Neuronal stem cell (in vitro differentiated cells): ENCODE results near the gene DGKG.

Source experiments
- DNase-seq: peaks from one replicate; pipeline ENCODE4 v3.0.0-alpha.2; 2013; ENCODE audit warnings: low spot score
- H2AFZ ChIP-seq: one replicate; pipeline ENCODE4 v1.6.1; 2013; ENCODE audit warnings: mild to moderate bottlenecking, low read length, inconsistent platforms
- H2AK5ac ChIP-seq: 2 replicates; pipeline ENCODE4 v1.6.1; 2013; ENCODE audit warnings: low read depth, mild to moderate bottlenecking, inconsistent platforms, low read length, moderate library complexity, mixed read lengths
- H2BK120ac ChIP-seq: 2 replicates; pipeline ENCODE4 v1.6.1; 2013; ENCODE audit warnings: low read depth, mild to moderate bottlenecking, inconsistent platforms, low read length, moderate library complexity, mixed read lengths
- H2BK12ac ChIP-seq: one replicate; pipeline ENCODE4 v1.6.1; 2013; ENCODE audit warnings: low read length, inconsistent platforms
- H2BK15ac ChIP-seq: 2 replicates; pipeline ENCODE4 v1.6.1; 2013; ENCODE audit warnings: mild to moderate bottlenecking, low read length, inconsistent platforms, mixed read lengths
- H2BK5ac ChIP-seq: one replicate; pipeline ENCODE4 v1.6.1; 2013; ENCODE audit warnings: inconsistent platforms, mild to moderate bottlenecking, low read length, moderate library complexity
- H3K14ac ChIP-seq: one replicate; pipeline ENCODE4 v1.6.1; 2013; ENCODE audit warnings: low read length, inconsistent platforms
- H3K18ac ChIP-seq: 2 replicates; pipeline ENCODE4 v1.6.1; 2013; ENCODE audit warnings: low read length, inconsistent platforms
- H3K23ac ChIP-seq: 2 replicates; pipeline ENCODE4 v1.6.1; 2013; ENCODE audit warnings: low read depth, mild to moderate bottlenecking, mixed read lengths, low read length, inconsistent platforms; ENCODE audit not compliant: poor library complexity
- H3K27ac ChIP-seq: replicated peaks from 3 replicates; pipeline ENCODE4 v1.5.1; 2013; ENCODE audit warnings: low read length, inconsistent platforms
- H3K27me3 ChIP-seq, 3 experiments: 2 replicates each; pipeline ENCODE4 v1.6.1; 2013; ENCODE audit warnings: low read length in 3 of 3, mild to moderate bottlenecking in 2 of 3, inconsistent platforms in 1 of 3, low read depth in 1 of 3, mixed read lengths in 1 of 3, moderate library complexity in 1 of 3; ENCODE audit not compliant: control insufficient read depth in 3 of 3, insufficient read depth in 3 of 3
- H3K36me3 ChIP-seq, 2 donors: replicated peaks in 1 of 2; 2 replicates each; pipeline ENCODE4 v1.6.1; 2013; ENCODE audit warnings: low read length in 2 of 2; ENCODE audit not compliant: control insufficient read depth in 2 of 2, insufficient read depth in 2 of 2
- H3K4ac ChIP-seq: 2 replicates; pipeline ENCODE4 v1.6.1; 2013; ENCODE audit warnings: inconsistent platforms, mild to moderate bottlenecking, low read length, moderate library complexity
- H3K4me1 ChIP-seq, 2 donors: 1 replicate in 1 of 2; 2 replicates in 1 of 2; pipeline ENCODE4 v1.6.1; 2013; ENCODE audit warnings: low read length in 2 of 2, low read depth in 1 of 2; ENCODE audit not compliant: control insufficient read depth in 2 of 2, insufficient read depth in 1 of 2
- H3K4me2 ChIP-seq: one replicate; pipeline ENCODE4 v1.6.1; 2013; ENCODE audit warnings: mild to moderate bottlenecking, low read length, inconsistent platforms; ENCODE audit not compliant: insufficient read depth, poor library complexity, severe bottlenecking
- H3K4me3 ChIP-seq, 2 donors: 2 replicates each; pipeline ENCODE4 v1.5.1; 2013; ENCODE audit warnings: low read length in 2 of 2, mild to moderate bottlenecking in 2 of 2, inconsistent platforms in 1 of 2, moderate library complexity in 1 of 2
- H3K79me1 ChIP-seq: one replicate; pipeline ENCODE4 v1.6.1; 2013; ENCODE audit warnings: low read depth, mild to moderate bottlenecking, inconsistent platforms, low read length, moderate library complexity
- H3K9ac ChIP-seq: one replicate; pipeline ENCODE4 v1.6.1; 2013; ENCODE audit warnings: mild to moderate bottlenecking, low read depth, low read length, inconsistent platforms; ENCODE audit not compliant: poor library complexity
- H3K9me3 ChIP-seq, 2 donors: replicated peaks in 1 of 2; 2 replicates each; pipeline versions ENCODE3 to v1.6.1; 2013; ENCODE audit warnings: low read length in 2 of 2, mild to moderate bottlenecking in 2 of 2, inconsistent platforms in 1 of 2, low read depth in 1 of 2, mixed read lengths in 1 of 2, moderate library complexity in 1 of 2; ENCODE audit not compliant: control insufficient read depth in 2 of 2, insufficient read depth in 1 of 2
- H4K8ac ChIP-seq: one replicate; pipeline ENCODE4 v1.6.1; 2013; ENCODE audit warnings: low read depth, mild to moderate bottlenecking, inconsistent platforms, low read length, moderate library complexity
- H4K91ac ChIP-seq: one replicate; pipeline ENCODE4 v1.6.1; 2013; ENCODE audit warnings: low read length, low read depth, mild to moderate bottlenecking, inconsistent platforms; ENCODE audit not compliant: poor library complexity
- WGBS, 2 donors: extraction: QIAGEN DNeasy Blood & Tissue Kit; methylation state at CpG; one replicate each; pipeline ENCODE4 v1.1.7; 2013; ENCODE audit warnings: missing lambda C conversion rate in 2 of 2, mixed read lengths in 1 of 2; ENCODE audit not compliant: insufficient read length in 2 of 2, insufficient replicate concordance in 1 of 2; ENCODE audit errors: extremely low coverage in 2 of 2; 5-methylcytosine and 5-hydroxymethylcytosine counted together

DGKG gene

GRCh38 chr3:186299327-186299726, 62.7 kb downstream of the DGKG start:
- Histone ChIP-seq H2BK15ac (no peak overlapping the region), H3K14ac (no peak overlapping the region), H3K23ac (no peak overlapping the region), H3K4ac (no peak overlapping the region), H2AFZ (no peak overlapping the region), H3K9ac (no peak overlapping the region), H3K4me1 (peaks cover 0 to 10% of the 10 kb centered on the region in 2 donors), H3K4me2 (no peak overlapping the region), H2BK12ac (no peak overlapping the region), H2AK5ac (no peak overlapping the region), H4K91ac (no peak overlapping the region), H3K9me3 (no peaks in the 10 kb centered on the region), H3K4me3 (no peak overlapping the region), H3K79me1 (no peaks in the 10 kb centered on the region), H2BK5ac (no peak overlapping the region), H3K36me3 (no peaks in the 10 kb centered on the region), H3K27me3 (peaks cover 0 to 13% (median 0%) of the 10 kb centered on the region in 3 experiments), H3K27ac (no peak overlapping the region), H4K8ac (no peak overlapping the region), H2BK120ac (no peak overlapping the region), H3K18ac (no peak overlapping the region)
- DNase-seq, result no peak
- no CpG with 5 or more reads among the region's 4 CpGs for WGBS, 2 donors

GRCh38 chr3:186298876-186299275, 63.2 kb downstream of the DGKG start:
- no peak overlapping the region for H3K4me3 ChIP-seq
- no CpG with 5 or more reads among the region's 2 CpGs for WGBS, 2 donors
- no peaks in the 10 kb centered on the region for H3K36me3 ChIP-seq
- H3K4ac ChIP-seq, result no peak overlapping the region
- no peak overlapping the region for H4K91ac ChIP-seq
- H3K27ac ChIP-seq, result no peak overlapping the region
- H3K23ac ChIP-seq, result no peak overlapping the region
- no peak overlapping the region for H2BK5ac ChIP-seq
- H3K9ac ChIP-seq, result no peak overlapping the region
- peaks cover 0 to 9% (median 0%) of the 10 kb centered on the region in 3 experiments for H3K27me3 ChIP-seq
- no peak overlapping the region for H3K18ac ChIP-seq
- no peaks in the 10 kb centered on the region for H3K9me3 ChIP-seq
- H3K79me1 ChIP-seq, result no peaks in the 10 kb centered on the region
- no peak overlapping the region for H2BK15ac ChIP-seq
- no peak overlapping the region for H2BK120ac ChIP-seq
- no peak overlapping the region for H2AK5ac ChIP-seq
- H4K8ac ChIP-seq, result no peak overlapping the region
- H3K4me2 ChIP-seq, result no peak overlapping the region
- no peak overlapping the region for H2AFZ ChIP-seq
- no peak overlapping the region for H3K14ac ChIP-seq
- no peak overlapping the region for H2BK12ac ChIP-seq
- peaks cover 0 to 6% of the 10 kb centered on the region in 2 donors for H3K4me1 ChIP-seq
- DNase-seq, result no peak

DNA sequence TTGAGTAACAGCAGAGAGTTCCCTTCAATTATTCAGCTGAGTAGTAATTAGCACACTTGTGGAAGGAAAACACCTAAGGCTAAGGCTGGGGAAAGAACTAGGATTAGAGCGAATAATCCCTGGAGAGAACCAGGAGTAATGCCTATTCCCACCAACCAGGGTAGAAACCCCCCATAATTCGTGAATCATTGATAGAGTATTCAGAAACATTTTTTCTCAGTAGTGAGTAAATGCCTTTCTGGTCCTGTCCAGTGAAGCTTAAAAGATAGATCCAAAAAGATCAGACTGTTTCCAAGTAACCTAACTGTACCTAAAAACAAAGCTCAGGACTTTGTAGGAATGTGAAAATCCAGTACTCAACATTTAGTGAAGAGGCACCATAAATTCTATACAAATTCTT, 71.2 kb downstream of the DGKG start:
- Histone ChIP-seq H3K27me3 (no peaks in the 10 kb centered on the region), H3K9me3 (peaks cover 0 to 2% of the 10 kb centered on the region in 2 donors), H3K27ac (no peak overlapping the region), H4K91ac (no peak overlapping the region), H3K4me1 (peaks cover 0 to 3% of the 10 kb centered on the region in 2 donors), H3K14ac (no peak overlapping the region), H3K4me2 (no peak overlapping the region), H2BK15ac (no peak overlapping the region), H3K79me1 (no peaks in the 10 kb centered on the region), H3K9ac (no peak overlapping the region), H3K4me3 (no peak overlapping the region), H2BK120ac (no peak overlapping the region), H2BK5ac (no peak overlapping the region), H3K36me3 (no peaks in the 10 kb centered on the region), H4K8ac (no peak overlapping the region), H2AK5ac (no peak overlapping the region), H2AFZ (no peak overlapping the region), H3K4ac (no peak overlapping the region), H2BK12ac (no peak overlapping the region), H3K23ac (no peak overlapping the region), H3K18ac (no peak overlapping the region)
- DNase-seq, result no peak
- no CpG with 5 or more reads among the region's 2 CpGs for WGBS, 2 donors

GRCh38 chr3:186287711-186288110, 74.3 kb downstream of the DGKG start:
- peaks cover 0 to 2% of the 10 kb centered on the region in 2 donors for H3K9me3 ChIP-seq
- no peak overlapping the region for H3K4ac ChIP-seq
- peaks cover 0 to 3% of the 10 kb centered on the region in 2 donors for H3K4me1 ChIP-seq
- H2AK5ac ChIP-seq, result no peak overlapping the region
- no peak overlapping the region for H3K4me2 ChIP-seq
- no peaks in the 10 kb centered on the region for H3K79me1 ChIP-seq
- H4K91ac ChIP-seq, result no peak overlapping the region
- H3K9ac ChIP-seq, result no peak overlapping the region
- H3K23ac ChIP-seq, result no peak overlapping the region
- H2AFZ ChIP-seq, result no peak overlapping the region
- H3K27ac ChIP-seq, result no peak overlapping the region
- no peak for DNase-seq
- no peaks in the 10 kb centered on the region for H3K36me3 ChIP-seq
- no peak overlapping the region for H3K18ac ChIP-seq
- H2BK12ac ChIP-seq, result no peak overlapping the region
- H2BK120ac ChIP-seq, result no peak overlapping the region
- H3K4me3 ChIP-seq, result no peak overlapping the region
- H2BK5ac ChIP-seq, result no peak overlapping the region
- H4K8ac ChIP-seq, result no peak overlapping the region
- H2BK15ac ChIP-seq, result no peak overlapping the region
- no peaks in the 10 kb centered on the region for H3K27me3 ChIP-seq
- H3K14ac ChIP-seq, result no peak overlapping the region
